Erythroblast (primary cell): Measurements from ENCODE around the gene CTSH.

Source experiments
- GATA1 ChIP-seq: IDR thresholded peaks from 2 replicates; pipeline ENCODE4 v1.6.1; 2011; ENCODE audit warnings: low read depth, mild to moderate bottlenecking, control low read depth, low read length, moderate library complexity
- POLR2A ChIP-seq: IDR thresholded peaks from 2 replicates; pipeline ENCODE4 v1.6.1; 2011; ENCODE audit warnings: mild to moderate bottlenecking, low read length

GRCh38 chr15:78988361-78988911 lies 43.6 kb upstream of the CTSH start:
- no peak for TF ChIP-seq POLR2A
- TF ChIP-seq GATA1: no peak
